DND-41 (cell line): ENCODE results near the gene TTC23L.

ENCODE experiments used
- CTCF ChIP-seq: IDR thresholded peaks from 2 replicates; pipeline ENCODE4 v1.5.1; 2012; ENCODE audit warnings: borderline replicate concordance, low read length, moderate library complexity, mild to moderate bottlenecking; ENCODE audit not compliant: poor library complexity, severe bottlenecking; ENCODE audit errors: extremely low read depth
- EZH2 ChIP-seq: IDR thresholded peaks from 3 replicates; pipeline ENCODE4 v1.6.1; 2012; ENCODE audit warnings: borderline replicate concordance, low read depth, mild to moderate bottlenecking, moderate library complexity, low read length, inconsistent platforms; ENCODE audit not compliant: severe bottlenecking

- TF ChIP-seq CTCF (no peak), EZH2 (no peak)
Observed at GRCh38 chr5:34834794-34835089, 4.2 kb upstream of the TTC23L start.
